ENCODE data around the gene INTS11.

DNA sequence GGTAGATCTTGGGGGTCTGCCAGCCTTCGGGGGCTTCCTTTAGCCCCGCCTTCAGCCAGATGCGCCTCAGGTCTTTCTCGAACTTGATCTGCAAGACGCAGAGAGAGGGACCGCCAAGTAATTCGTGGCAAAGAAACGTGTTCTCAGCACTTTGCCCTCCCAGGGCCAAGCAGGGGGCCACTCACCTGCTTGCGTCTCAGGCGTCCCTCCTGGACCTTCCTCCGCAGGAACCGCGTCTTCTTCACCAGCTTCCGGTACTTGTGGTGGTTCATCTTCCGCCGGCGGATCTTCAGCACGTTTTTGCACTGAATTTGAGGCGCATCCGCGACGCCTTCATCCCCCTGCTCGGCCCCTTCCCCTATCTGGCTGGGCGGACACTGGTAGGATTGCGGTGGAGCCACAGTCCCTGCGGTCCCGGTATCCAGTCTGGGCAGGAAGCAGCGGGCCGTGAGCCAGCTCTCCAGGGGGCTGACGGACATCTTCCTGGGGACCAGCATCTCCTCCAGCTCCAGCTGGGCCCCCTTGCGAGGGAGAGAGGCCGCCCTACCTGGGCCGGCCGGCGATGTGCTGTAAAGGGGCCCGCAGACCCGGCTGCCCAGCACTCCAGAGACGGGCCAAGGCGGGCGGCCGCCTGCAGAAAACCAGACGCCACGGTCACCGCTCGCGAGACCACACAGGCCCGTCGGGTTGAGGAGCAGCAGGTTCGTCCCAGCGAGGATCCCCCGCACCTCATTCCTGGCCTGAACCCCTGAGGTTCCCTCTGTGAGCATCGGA is 49.5 kb upstream of the INTS11 start:
- TF ChIP-seq, protein P1, sequence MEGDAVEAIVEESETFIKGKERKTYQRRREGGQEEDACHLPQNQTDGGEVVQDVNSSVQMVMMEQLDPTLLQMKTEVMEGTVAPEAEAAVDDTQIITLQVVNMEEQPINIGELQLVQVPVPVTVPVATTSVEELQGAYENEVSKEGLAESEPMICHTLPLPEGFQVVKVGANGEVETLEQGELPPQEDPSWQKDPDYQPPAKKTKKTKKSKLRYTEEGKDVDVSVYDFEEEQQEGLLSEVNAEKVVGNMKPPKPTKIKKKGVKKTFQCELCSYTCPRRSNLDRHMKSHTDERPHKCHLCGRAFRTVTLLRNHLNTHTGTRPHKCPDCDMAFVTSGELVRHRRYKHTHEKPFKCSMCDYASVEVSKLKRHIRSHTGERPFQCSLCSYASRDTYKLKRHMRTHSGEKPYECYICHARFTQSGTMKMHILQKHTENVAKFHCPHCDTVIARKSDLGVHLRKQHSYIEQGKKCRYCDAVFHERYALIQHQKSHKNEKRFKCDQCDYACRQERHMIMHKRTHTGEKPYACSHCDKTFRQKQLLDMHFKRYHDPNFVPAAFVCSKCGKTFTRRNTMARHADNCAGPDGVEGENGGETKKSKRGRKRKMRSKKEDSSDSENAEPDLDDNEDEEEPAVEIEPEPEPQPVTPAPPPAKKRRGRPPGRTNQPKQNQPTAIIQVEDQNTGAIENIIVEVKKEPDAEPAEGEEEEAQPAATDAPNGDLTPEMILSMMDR (IDR thresholded peaks at IDR 0.05) = no peak
- no peak for TF ChIP-seq POLR2A (IDR thresholded peaks at IDR 0.05)

All from breast epithelium (tissue), 3 donors.